ENCODE data around the gene MRPS11. TPM values are rescaled to one million over a fixed set of nuclear protein-coding genes. Genes with fewer than 3 reads are reported as not detected.

The MRPS11 gene
- total and polyA plus RNA-seq, 10 of the 15 experiments (the other 5 are each of a cell fraction or from before 2014, with no cell fraction given), result 37.1 to 148 (median 68.7) TPM

DNA sequence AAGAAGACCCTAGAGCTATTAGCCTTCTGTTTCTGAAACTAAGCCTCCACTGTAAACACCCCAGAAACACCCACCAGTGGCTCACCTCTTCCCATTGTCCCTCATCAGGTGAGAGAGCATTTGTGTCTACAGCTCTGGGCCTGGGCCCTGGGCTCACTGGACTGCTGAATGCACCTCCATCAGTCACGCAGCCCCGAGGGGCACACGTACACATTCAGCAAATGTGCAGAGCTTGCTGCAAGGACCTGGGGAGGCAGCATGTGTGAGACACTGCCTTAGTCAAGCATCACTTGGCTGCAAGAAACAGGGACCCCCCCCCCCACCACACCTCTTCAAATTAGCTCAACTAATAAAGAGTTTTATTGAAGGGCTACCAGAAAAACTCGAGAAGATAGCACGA is 29.3 kb upstream of the MRPS11 start (continued):
- TF ChIP-seq, protein P1, sequence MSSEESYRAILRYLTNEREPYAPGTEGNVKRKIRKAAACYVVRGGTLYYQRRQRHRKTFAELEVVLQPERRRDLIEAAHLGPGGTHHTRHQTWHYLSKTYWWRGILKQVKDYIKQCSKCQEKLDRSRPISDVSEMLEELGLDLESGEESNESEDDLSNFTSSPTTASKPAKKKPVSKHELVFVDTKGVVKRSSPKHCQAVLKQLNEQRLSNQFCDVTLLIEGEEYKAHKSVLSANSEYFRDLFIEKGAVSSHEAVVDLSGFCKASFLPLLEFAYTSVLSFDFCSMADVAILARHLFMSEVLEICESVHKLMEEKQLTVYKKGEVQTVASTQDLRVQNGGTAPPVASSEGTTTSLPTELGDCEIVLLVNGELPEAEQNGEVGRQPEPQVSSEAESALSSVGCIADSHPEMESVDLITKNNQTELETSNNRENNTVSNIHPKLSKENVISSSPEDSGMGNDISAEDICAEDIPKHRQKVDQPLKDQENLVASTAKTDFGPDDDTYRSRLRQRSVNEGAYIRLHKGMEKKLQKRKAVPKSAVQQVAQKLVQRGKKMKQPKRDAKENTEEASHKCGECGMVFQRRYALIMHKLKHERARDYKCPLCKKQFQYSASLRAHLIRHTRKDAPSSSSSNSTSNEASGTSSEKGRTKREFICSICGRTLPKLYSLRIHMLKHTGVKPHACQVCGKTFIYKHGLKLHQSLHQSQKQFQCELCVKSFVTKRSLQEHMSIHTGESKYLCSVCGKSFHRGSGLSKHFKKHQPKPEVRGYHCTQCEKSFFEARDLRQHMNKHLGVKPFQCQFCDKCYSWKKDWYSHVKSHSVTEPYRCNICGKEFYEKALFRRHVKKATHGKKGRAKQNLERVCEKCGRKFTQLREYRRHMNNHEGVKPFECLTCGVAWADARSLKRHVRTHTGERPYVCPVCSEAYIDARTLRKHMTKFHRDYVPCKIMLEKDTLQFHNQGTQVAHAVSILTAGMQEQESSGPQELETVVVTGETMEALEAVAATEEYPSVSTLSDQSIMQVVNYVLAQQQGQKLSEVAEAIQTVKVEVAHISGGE (CRISPR knock-in tag; IDR thresholded peaks at IDR 0.05), result no peak
- TF ChIP-seq CREB1 (IDR thresholded peaks at IDR 0.05; ENCODE audit: low read depth), result no peak
- TF ChIP-seq, protein P2, sequence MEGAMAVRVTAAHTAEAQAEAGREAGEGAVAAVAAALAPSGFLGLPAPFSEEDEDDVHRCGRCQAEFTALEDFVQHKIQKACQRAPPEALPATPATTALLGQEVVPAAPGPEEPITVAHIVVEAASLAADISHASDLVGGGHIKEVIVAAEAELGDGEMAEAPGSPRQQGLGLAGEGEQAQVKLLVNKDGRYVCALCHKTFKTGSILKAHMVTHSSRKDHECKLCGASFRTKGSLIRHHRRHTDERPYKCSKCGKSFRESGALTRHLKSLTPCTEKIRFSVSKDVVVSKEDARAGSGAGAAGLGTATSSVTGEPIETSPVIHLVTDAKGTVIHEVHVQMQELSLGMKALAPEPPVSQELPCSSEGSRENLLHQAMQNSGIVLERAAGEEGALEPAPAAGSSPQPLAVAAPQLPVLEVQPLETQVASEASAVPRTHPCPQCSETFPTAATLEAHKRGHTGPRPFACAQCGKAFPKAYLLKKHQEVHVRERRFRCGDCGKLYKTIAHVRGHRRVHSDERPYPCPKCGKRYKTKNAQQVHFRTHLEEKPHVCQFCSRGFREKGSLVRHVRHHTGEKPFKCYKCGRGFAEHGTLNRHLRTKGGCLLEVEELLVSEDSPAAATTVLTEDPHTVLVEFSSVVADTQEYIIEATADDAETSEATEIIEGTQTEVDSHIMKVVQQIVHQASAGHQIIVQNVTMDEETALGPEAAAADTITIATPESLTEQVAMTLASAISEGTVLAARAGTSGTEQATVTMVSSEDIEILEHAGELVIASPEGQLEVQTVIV (IDR thresholded peaks at IDR 0.05; ENCODE audit: borderline replicate concordance, partially characterized antibody), result no peak
- no peak for TF ChIP-seq SRF (IDR thresholded peaks at IDR 0.05; ENCODE audit: low read depth in 2 of 2, low read length in 2 of 2)
- TF ChIP-seq YBX1 (IDR thresholded peaks at IDR 0.05), result no peak
- TF ChIP-seq BHLHE40 (IDR thresholded peaks at IDR 0.05; ENCODE audit: borderline replicate concordance in 1 of 2, low read depth in 2 of 2, low read length in 1 of 2), result no peak
- no peak for TF ChIP-seq WRNIP1 (IDR thresholded peaks at IDR 0.05; ENCODE audit: borderline replicate concordance, low read depth, low read length)
- no peak for TF ChIP-seq SIX5 (IDR thresholded peaks at IDR 0.05; ENCODE audit: low read depth, low read length, severe bottlenecking)
